GF-D8 (cell line): ENCODE data around the gene PKNOX2.

Experiments used
- DNase-seq: peaks from one replicate; lab custom pipeline; 2025; lab: John Stamatoyannopoulos, UW

PKNOX2 gene

DNA sequence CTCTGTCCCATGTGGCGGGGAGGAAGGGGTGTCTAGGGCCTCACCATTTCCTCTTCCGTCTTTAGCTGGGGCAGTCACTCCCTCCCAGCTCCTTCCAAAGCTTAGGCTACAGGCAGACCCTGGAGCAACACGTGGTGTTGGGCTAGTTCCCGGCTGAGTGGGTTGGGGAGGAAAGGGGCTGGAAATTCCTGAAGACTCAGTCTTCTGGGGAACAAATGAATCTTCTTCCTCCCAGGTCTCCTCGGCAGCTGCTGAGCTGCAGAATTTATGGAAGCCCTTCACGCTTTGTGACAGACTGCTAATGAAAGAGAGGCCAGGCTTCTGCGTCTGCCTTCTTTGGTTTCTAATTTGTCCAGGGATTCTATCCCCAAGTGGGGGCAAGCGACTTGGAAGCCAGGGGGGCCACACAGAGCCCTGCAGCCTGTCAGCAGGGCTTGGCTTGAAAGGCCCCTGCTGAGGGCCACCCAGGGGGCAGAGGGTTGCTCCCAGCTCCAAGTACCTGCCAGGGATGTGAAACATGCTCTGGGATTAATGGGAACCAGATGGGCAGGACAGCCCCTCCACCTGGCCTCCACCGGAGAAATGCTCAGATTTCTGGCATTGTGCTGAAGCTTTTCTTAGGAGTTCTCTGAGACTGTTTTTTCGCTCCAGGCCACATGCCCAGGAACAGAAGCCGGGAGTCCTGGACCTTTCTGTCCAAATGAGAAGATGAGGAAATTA, 123.1 kb downstream of the PKNOX2 start:
- DNase-seq: no peak

DNA sequence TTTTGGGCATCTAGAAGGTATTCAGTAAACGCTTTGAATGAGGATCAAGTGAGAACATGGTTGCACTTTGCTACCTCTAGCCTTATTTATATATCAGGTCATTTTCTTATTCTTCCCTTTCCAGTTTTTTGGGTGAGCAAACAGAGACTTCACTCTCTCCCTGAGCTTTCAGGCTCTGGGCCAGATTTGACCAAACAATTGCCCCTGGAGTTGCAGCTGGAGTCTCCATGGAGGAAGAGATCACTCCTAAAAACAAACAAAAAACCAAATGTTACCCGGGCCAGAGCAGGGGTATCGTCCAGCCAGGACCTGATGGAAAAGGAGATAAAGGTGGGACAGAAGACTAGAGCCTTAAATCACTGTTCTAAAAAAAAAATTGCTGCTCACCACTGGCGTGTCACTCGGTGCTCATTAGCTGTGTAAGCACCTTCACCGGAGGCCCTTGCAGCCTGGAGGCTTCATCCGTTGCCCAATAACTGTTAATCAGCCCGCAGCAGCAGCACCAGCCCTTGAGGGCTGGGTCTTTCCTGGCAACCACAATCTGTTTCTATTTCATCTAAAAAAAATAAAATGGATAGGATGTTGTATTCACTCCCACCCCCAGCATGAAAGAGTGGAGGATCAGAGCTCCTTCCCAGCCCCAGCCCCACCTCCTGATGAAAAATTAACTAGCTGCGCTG, 125.0 kb downstream of the PKNOX2 start:
- no peak for DNase-seq

DNA sequence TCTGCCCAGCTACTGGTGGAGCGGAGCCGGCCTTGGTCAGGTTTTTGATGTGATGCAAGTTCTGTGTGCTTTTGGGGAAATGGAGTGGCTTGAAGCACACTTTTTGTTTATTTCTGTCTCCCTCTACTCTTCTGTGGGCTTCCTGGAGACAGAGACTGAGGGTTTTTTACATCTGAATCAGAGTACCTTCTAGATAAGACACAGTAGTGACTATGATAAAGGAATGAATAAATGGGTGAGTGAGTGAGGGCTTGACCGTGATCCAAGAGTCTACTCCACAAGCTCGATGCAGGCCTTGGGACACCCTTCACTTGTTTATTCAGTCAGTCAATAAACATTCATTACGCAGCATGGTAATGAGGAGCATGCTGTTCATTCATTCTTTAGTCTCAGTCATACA, 125.7 kb downstream of the PKNOX2 start:
- DNase-seq: no peak

DNA sequence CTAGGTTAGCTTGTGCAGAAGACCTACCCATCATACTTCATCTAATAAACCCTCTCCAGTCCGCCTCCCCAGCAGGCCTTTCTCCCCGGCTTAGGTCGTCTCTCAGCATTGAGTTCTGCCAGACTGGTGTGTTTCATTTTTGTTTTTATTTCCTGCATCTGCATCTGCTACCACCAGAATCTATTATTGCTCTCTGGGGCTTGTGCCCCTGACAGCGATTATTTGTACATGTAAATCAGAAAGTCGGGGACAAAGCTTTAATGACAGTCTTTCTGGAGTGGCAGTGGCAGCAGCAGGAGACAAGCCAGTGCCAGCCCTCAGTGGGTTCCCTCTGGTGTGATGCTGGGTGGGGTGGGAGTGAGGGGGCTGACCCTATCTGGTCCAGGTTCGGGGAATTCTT, 127.5 kb downstream of the PKNOX2 start:
- DNase-seq: no peak

DNA sequence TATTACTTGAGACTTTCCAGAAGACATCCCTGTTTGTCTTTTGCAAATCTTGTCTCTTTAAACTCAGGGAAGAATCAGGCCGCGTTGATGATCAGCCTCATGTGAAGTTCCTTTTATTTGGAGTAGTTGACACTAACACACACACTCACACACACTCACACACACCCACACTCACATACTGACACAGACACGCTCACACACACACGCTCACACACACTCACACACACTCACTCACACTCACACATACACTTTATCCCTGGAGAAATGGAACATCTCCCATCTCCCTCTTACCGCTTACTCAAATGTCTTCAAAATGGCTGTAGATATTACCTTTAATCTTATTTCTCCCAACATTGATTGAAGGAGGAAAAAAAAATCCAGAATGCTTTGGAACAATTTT, 129.0 kb downstream of the PKNOX2 start:
- no peak for DNase-seq

DNA sequence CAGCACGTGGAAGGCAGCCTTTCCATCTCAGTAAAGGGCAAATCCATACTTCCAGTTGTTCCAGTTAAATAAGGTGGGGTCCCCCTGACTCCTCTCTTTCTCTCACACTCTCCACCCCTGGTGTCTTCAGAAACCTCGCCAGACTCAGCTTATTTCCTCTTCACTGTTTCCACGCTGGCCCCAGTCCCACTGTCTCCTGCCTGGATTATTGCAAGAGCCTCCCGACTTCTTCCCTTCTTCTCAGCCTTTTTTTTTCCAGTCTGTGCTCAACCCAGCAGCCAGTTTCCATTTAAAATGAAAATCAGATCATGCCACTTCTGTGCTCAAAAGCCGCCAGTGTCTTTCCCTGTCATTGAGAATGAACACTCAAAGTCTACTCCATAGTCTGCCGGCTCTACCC, 131.4 kb downstream of the PKNOX2 start:
- no peak for DNase-seq

DNA sequence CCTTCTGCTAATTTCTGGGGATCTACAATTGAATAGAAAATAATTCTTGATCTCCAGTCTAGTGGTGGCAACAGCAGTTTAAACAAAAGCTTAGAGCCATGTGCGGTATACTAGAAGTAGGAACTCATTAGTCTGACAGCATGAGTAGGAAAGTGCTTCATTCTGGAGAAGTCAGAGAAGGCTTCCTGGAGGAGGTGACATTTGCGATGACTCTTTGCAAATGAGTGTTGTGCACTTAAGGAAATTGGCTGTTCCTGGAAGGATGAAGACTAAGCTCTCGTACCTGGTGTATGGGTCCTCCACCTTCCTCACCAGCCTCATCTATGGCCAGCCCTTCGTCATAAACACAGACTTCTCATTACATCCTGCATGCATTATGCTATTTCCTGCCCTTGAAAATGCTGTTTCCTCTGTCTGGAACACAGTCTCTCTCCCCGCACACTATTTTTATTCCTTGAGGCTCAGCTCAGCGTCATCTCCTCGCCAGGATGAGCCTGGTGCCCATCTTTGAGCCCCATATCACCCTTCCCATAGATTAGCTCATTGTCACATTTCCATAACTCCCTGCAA, 132.9 kb downstream of the PKNOX2 start:
- DNase-seq: no peak

DNA sequence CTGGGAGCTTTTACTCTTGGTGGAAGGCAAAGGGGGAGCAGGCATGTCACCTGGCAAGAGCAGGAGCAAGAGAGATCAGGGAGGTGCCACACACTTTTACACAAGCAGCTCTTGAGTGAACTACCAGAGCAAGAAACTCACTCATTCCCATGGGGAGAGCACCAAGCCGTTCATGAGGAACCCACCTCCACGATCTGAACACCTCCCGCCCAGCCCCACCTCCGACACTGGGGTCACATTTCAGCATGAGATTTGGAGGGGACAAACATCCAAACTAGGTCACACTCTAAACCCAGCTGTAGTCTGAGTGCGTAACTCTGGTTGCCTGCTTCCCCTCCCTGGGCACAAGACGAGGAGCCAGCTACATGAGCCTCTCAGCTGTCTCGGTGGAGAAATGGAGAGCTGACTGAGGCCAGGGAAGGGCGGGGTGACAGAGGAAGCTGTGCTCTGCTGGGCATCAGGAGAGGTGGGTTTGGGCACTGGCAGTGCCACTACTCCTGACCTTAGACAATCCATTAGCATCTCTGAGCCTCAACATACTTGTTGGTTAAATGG, 134.6 kb downstream of the PKNOX2 start:
- no peak for DNase-seq

DNA sequence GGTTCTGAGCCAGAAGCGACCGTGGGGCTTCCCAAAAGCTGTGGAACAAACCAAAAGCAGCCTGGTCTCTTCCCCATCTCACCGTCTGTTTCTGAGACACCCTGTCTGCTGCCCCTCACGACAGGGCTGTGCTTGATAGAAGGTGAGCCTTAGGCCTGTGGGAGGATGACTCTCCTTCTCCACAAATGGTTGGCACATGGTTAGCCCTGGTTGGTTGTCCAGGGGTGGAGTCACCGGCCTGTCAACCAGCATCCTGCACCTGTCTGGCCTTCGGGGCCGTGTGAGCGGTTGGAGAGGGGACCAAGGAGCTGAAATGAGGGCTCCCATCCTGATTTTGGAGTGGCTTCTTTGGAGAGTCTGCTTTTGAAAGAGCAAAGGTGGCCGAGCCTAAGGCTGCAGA, 135.3 kb downstream of the PKNOX2 start:
- DNase-seq: no peak

DNA sequence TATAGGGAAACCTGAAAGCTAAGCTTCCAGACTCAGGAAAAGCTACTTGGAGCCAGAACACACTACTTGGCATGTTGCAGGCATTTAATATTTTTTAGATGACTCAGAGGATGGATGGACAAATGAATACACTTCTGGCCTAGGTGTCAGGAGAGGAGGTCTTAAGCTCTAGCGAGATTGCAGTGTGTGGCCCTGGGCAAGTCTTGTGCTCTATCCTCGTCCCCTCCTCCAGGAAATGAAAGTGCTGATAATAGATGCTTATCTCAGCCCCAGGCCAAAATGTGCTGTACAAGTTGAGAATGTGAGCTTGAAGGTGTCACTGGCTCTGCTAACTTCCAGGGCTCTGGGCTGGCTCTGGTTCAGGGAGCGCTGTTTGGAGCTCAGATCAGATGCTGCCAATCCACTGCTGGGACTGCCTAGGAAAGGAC, 136.3 kb downstream of the PKNOX2 start:
- DNase-seq: no peak

DNA sequence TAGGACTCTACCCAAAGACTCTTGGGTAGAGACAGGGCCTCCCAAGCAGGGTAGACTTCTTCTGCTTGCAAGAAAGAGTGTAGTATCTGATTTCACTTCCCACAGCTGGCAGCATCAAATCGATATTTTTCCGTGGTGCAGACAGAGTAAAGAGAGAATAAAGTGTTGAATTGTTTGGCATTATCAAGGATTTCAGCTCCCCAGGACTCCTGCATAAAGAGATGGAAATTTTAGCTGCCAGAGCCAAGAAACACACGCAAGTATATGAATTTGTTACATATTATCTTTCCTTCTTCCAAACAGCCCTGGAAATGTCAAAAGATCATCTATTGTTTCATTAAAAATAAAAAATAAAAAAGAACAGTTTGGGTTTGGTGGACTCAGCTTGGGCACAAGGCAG, 136.8 kb downstream of the PKNOX2 start:
- DNase-seq: no peak

DNA sequence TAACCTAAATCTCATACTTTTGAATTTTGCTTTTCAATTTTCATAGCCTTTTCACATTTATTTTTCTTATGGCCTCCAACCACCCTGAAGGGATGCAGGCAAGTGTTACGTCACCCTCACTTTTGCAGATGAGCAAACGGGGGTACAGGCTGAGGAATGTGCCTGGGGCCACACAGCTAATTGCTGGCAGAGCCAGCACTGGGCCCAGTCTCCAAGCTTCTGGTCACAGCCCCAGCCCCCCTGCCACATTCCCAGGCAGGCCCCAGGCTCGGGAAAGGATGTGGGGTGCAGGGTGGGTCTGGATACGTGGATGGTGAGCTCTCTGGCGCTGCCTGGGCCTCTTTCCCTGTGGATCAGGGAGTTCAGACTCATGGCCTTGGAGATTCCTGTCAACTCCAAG, 138.6 kb downstream of the PKNOX2 start:
- no peak for DNase-seq

DNA sequence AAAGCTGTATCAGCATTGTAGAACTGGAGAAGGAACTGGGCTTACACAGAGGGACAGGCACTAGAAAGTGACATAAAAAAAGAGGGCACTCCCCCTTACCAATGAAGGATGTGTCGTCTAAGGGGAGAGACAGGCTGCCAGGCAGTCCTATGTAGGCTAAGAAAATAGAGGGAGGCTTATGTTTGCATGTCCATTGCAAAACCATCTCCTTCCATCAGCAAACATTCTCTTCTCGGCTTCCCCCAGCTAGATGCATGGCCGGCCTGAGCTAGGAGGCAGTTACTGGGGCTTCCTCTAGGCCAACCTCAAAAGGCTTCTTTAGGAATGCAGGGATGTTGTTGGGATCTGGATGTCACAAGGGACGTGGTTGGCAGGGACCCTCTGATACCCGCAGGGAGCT, 139.1 kb downstream of the PKNOX2 start:
- DNase-seq: no peak

DNA sequence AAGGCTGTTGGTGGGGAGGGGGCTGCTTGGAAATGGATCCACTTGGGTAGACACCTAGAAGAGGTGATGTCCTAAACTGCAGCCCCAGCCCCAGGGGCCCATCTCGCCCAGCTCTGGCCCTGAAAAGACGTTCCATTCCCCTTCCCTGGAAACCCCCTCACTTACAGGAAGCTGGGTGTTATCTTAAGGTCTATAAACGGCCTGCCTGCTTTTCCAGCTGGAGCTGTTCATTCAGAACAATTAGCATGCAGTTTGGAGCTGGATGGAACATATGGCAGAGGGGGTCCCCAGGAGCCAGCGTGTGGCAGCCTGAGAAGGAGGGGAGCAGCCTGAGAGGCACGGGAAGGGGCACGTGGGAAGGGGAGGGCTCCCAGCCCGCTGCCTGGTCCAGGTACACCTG, 139.6 kb downstream of the PKNOX2 start:
- DNase-seq: no peak

DNA sequence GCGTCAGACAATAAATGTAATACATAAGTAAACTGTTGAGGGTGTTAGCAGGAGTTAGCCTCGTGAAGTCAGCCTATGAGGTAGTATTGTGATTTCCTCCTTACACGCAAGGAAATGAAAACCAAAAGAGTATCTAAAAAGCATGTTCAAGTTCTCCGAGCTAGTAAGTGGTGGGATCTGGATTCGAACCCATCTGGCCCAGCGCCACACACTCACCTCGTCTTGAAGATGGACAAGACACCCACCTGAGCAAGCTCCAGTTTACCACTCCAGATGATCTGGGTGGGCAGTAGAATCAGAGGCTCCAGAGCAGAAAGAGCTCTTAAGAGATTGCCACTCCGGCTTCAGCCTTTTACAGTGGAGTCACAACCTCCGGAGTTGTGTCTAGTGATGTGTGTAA, 140.3 kb downstream of the PKNOX2 start:
- no peak for DNase-seq

DNA sequence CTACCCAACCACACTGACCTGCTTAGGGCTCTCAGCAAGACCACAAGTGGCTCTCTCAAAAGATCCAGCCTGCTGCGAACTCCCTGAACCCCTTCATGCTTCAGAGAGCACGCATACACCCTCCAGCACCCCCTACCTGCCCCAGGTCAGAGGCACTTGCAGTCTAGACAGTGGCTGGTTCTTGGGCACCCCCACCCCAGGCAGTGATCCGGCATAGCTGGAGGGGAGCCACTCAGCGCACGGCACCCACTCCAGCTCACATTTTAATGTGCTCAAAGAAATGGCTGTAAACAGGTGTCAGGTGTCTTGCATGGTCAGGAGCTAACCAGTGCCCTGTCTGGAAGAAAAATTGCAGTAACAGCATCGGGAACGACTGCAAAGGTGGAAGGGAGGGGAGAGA, 140.8 kb downstream of the PKNOX2 start:
- DNase-seq: no peak

DNA sequence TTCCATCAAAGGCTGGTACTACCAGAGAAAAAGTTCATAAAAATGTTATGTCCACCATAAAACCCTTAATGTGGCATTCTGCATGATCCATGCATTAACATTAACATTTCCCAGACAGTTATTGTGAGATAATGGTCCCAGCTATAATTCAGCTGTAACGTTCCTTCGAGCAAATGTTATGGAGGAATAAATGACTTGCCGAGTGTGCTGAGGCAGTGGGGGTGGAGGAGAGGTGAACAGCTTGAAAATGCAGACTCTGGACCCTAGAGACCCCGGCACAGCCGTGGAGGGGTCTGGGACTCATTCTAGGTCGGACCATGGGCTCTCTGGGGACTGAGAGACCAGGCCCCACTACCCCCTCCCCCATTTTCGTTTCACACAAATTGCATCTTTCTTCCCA, 141.9 kb downstream of the PKNOX2 start:
- no peak for DNase-seq

DNA sequence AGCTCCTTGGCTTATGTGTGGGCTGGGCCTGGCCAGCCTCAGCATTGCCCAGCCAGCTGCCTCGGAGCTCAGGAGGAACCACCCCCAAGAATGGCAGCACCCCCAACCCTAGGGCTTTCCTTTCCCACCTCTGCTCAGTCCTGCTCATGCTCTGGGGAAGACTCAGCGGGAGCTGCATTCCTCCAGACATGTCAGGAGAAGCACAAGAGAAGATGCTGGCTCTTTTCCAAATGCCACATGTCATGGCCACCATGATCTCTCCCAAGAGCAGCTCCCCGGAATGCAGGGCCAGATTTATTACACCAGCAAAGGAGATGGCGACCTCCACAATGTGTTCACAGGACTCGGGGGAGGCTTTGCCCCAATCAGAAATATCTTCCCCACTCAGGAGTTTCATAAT, 143.7 kb downstream of the PKNOX2 start:
- no peak for DNase-seq

DNA sequence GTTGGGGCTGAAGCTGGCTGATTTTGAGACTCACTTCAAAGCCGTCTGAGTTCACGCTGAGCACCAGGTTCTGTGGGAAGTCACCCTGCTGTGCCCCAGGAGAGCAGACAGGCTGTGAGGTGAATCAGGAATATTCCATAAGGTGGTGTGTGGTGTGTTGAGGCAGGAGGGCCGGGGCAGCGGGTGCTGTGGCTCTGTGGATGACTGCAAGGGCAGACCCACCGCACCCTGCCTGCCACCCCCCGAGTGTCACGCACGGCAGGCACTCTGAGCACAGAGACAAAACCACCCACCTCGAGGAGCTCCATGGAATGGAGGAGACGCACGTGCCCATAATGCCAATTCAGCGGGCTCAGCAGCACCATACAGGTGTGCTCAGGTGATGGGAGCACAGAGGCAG, 147.8 kb downstream of the PKNOX2 start:
- no peak for DNase-seq

DNA sequence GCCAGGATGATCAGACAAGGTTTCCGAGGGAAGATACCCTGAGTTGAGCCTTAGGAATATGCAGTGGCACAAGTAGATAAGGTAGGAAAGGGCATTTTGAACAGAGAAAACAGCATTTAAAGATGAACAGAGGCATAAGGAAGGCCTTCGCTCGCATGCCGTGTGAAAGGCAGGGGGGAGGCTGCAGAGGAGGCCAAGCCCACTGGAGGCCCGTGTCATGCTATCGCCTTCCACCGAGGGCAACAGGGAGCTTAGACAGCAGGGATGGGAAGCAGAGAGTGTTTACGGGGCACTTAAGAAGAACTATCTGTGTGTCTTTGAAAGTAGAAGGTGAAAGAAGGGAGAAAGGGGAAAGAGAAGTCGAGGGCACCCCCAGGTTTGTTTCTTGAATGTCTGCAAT, 148.3 kb downstream of the PKNOX2 start:
- DNase-seq: no peak

DNA sequence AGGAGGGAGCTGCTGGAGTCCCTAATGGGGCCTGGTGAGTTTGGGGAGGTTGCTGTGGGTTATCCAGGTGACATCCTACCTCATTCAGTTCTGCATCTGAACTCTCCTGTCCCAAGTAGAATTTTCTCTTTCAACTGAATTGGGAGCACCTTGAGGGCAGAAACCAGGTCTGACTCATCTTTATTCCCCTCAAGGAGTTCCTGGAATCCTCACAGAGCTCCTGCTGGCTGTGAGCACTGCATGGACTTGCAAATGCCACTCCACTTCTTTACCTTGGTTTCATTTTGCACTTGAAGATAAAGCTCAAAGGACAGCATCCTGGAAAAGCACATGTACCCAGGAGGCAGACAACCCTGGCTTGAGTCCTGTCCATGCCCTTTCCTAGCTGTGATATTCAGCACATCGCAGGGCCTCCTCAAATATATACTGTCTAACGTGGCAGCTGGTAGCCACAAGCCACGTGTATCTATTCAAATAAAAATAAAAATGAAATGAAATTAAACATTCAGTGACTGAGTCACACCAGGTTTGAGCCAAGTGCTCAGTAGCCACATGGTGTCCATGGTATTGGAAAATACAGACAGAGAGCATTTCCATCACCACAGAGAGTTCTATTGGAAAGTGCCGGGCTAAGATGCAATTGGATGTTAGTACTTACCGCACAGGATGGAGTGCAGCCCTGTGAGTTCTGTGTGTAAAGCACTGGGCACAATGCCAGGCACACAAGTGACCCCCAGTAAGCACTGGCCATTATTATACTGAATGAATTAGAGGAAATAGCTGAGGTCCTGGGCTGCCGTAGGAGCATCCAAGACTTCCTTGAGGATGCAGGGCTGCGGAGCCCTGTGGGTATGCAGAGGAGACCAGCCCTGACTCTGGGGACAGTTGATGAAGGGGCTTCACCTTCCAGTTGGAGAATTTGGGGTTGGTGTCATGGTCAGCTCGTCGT, 149.0 kb downstream of the PKNOX2 start:
- no peak for DNase-seq
